GM18519 (cell line): ENCODE data around the gene MET.

ENCODE experiments used
- ATAC-seq: cut with Tn5 transposase; IDR thresholded peaks from one replicate; pipeline ENCODE4 v1.9.1; 2021; ENCODE audit warnings: mild to moderate bottlenecking, moderate library complexity; ENCODE audit not compliant: unreplicated experiment, low FRiP score

Gene MET

DNA sequence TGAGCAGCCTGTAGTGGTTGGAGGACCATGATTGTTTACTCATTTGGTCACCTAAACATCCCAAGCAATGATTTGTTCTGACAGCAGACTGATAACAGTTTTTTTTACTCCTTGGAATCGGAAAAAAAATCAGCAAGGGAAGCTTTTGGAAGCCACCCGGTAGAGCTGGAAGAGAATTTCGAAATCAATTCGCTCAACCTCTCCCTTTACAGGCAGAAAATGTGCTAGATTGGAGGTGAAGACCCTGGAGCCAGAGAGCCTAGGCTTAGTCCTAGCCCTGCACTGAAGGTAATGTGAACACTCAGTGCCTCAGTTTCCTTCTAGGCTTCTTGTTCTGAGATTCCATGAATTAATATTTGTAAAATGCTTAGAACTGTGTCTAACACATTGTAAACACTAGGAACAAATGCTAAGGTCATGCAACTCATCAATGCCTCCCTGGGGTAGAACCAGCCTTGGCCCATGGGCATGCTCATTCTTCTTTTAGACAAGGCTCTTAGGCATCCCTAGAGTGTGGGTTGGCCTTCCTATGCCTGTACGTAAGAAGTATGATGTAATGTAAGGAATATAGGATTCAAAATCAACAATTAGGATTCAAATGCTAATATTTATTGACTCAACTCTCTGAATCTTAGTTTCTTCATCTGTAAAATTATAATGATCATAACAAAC, 52.7 kb downstream of the MET start:
- ATAC-seq, result no peak

DNA sequence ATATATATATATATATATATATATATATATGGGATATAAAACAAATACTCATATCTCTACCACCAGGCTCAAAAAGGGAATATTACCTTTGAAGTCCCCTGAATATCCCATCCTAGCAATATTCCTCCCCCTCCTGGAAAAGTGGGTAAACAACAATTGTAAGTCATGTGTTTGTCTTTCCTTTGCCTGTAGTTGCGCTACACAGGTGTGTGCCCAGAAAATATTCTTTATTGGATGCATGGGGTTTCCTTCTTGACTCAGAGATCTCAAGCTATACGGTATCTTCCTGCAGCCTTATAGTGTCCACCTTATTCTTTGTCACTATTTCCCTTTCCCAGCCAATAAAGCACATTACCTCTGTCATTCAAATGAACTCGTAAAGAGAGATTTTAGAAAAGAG, 54.2 kb downstream of the MET start:
- no peak for ATAC-seq

DNA sequence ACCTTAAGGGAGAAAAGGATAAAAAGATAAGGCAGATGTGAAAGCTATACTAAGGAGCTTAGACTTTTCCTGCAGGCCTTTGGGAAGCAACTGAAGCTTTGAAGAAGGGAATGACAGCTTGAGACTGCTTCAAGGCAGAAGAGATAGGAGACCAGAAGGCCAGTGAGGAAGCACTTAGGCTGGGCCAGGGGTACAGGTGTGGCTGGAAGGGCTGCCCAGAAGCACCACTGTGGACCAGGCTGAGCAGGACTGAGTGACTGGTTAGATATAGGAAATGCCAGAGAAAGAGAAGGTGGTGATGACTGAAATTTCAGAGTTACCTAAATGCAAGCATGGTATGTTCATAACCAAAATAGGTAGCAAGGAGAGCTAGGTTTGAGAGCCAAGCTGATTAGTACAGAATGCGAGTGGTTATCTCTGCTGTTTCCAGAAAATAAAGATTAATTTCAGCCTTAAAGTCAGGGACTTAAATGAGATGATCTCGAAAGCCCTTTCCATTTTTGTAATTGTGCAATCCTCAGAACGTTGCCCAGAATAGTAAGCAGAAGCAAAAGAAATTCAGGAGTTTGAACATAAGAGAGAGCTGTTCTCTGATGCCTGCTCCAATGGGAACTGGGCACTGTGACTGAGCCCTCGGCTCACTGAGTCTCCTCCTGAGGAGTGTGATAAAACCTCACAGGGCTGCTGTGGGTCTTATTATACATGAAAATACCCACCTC, 54.9 kb downstream of the MET start:
- no peak for ATAC-seq

DNA sequence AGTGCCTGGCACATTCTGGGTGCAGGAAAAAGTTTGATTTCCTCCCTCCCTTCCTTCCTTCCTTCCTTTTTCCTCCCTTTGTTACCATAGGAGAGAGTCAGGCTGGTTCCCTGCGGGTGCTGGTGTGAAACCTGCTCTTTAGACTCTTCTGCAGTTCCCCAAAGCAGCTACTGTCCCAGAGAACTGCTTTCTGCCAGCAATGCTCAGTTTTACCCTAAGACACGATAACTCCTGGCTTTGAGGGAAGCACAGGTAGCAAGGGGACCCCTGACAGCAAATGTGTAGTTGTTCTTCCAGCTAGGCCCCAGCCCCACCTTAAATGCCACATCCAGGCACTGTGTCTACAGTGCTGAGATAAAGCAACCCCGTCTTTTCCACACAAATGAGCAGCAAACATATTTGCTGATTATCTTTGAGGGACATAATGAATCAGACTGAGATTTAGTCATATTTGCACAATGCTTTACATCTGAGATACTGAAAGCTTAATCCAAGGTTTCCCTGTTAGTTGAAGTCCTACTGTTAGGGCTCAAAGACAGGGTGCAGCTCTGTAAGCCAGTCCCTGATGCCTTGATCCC, 55.5 kb downstream of the MET start:
- ATAC-seq, result no peak

DNA sequence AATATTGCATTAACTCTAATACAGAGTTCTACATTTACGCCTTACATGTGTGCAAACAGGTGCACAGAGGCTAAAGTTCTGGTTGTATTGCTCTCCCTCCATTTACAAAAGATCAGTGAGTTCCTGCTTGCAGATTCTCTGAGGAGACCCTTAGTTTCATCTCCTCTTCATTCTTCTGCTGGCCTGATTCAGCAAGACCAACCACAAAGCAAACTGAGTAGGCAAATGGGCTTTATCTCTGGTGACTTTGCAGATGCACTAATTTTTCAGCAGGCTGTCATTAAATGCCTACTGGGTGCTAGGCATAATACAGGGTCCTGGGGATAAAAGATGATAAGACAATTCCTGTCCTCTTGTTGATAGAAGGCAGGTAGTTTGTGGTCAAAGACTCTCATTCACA, 56.4 kb downstream of the MET start:
- ATAC-seq, result no peak

DNA sequence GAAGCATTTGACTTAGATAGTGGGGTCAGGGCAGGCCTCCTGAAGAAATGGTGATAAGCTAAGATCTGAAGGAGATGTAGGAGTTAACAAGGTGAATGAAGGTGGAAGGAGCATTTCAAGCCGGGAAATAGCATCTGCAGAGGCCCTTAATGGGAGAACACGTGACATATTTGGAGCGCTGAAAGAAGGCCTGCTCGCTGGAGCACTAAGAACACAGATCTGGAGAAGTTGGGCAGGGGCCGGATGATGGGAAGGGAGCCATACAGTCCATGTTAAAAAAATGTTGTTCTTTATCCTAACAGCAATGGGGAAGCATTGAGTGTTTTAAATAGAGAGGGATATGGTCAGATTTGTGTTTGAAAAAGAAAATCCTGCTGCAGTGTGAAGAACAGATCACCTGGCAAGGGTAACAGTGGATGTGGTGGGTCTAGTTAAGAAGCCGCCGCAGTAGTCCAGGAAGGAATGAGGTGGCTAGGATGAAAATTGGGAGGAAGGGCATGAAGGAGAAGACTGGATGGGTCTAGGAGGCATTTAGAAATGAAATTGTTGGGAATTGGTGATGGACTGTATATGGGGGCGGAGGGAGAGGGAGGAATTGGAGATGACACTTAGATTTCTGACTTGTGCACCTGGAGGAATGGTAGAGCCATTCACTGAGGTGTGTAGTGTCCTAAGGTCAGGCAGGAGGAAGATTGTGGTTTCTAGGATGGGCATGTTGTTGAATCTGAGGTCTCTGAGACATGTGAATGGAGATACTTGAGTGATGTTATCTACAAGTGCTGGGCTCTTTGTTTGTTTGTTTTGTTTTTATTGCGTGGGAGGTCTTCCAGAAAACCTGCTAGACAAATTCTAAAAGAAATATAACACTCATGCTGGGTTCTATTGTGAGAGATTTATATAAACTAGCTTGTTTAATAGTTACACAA, 58.4 kb downstream of the MET start:
- ATAC-seq, result no peak

DNA sequence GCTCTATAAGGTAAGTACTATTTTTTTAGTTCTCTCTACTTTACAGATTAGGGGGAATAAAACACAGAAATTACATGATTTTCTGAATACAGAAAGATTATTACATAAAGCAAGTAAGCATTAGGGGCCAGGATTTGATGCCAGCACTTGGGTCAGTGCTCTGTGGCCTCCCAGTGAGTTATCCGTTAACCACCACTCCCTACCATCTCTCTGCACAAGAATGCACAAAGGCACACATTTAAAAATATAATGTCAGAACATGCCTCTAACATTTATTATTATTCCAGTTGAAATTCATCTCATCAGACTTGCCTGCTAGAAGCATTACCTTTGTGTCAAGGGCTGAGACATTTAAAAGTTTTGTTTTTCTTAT, 59.0 kb downstream of the MET start:
- no peak for ATAC-seq

DNA sequence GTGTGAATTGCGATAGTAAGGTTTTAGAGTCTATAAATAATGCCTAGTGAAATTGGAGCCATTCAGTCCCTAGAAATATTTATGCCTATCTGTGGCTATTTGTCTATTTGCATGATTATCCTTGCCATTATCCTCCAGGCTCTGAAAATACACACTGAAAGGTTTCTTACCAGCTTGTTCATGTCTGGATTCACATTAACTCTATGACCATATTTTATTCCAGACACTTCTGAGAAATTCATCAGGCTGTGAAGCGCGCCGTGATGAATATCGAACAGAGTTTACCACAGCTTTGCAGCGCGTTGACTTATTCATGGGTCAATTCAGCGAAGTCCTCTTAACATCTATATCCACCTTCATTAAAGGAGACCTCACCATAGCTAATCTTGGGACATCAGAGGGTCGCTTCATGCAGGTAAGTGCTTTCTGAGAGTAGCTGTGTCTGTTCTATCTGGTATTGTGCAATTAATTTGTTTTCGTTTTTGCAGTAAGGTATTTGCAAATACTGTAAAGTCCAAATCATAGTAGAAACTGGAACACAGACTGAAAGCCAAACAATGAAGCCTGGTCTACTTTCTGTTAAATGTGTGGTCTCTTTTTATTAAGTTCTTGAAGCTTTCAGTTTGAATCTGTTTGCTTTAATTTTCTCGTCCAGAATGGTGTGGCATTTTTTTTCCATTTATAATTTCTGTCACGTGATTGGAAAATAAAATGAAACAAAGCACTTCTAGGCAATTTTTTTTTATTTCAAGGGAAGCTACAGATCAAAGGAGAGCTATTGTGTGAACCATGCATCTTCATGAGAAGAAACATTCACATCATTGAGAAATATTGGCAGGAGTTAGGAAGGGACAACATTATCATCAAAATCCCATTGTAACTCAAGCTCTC, 59.7 kb downstream of the MET start:
- no peak for ATAC-seq

DNA sequence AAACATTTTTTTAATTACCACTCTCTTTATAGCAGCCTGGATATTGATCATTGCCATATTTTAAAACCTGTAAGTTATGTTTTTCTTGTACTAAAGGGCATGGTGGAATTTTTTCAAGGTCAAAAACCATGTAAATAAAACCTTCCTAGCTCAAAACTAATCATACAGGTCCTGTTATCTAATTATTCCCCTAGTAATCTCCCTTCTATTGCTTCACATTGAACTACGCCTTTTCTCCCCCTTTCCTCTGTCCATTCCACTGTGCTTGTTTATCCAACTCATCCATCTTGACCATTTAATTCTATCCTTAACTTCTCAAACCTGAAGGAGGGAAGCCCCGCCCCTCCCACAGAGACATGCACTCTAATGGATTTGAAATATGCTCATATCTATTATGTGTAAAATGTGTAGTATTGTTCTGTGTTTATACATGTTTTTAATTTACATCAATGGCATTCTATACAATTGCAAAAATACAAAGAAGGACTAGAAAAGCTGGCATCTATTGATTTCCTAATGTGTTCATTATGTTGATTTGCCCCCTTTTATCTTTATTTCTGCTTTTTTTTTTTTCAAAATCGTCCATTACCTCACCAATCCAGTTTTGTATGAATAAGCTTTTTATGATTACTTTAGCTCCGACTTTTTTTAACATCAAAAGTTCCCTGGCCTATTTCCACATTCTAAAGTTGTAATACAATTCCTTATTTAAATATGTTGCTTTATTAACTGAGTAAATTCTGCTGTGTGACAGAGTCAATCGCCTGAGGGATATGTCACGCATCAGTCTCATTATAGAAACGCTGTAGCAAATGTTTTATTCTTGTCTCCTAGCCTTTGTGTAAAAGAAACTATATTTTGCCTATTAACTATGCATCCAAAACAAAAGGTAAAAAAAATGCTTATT, 61.0 kb downstream of the MET start:
- no peak for ATAC-seq

DNA sequence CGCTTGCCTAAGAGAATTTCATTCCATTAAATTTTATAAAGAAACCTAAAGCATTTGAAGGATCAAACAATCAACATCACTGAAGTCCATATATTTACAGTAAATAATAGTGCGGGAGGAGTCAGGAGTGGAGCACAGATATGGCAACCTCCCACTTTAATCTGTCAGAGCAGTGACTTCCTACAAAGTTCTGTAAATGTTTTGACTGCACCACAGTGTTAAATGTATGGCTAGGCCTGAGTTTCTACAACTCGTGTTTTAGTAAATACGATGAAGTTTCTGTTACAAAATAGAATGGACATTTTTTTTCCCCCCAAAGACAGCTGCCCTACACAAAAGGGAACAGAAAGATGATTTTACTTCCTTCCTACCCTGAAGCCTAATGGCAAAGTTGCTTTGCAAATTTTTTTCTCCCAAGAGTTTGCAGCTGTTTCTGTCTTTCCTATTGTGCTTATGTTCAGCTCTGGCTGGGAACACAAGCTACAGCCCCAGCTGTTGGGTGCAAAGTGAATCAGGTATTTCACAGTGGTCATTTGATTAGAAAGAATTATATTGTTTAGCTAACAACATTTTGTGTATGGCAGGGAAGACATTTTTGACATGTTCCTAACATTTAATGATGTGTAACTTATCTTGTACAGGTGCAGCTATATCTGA, 62.1 kb downstream of the MET start:
- no peak for ATAC-seq

DNA sequence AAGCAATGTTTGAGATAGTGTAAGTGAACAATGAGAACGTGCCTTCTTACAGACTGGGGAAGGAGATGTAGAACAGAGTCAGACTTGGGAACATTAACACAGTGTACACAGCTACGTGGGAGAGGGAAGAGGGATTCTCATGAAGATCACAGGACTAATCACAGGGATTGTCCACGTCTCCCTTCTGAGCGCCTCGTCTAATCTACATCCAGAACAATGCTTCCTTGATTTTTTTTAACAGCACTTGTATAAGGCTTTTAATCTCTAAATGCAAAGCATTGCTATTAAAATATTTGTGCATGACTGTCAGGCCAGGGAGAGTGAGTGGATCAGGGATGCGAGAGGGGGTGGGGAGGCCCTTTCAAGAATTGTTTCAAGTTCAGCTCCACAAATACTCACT, 62.7 kb downstream of the MET start:
- ATAC-seq, result no peak

DNA sequence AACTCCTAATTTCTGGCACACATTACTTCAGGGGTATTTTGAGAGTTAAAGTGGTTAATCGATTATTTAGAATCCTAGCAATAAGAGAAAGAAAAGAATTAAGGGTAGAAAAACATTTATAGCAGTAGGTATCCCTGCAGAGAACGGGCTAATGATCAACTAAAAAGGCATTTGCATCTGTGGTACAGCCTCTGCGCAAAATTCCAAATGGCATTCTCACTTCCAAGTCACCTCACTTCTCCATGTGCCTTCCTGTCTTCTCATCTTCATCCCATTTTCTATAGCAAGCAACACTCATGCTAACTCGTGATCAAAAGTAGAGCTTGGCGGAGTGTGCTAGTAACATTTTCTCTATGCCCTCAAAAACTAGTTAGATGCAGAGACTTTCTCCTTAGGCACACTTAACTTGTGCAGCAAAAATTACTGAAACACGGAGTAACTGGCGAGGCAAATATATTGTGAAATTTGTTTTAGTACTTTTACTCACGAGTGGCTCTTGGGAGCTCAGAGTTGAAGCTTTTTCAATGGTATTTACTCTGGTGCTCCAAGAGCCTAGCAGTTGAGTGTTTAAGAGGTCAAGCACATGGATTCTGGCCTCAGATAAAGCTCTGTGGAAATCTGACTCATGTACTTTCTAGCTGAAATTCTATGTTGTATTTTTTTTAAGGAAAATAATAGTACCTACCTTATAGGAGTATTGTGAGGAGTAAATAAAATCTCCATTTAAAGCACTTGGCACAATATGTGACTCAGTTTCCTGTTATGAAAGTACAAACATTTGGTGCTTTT, 65.1 kb downstream of the MET start:
- ATAC-seq, result no peak

DNA sequence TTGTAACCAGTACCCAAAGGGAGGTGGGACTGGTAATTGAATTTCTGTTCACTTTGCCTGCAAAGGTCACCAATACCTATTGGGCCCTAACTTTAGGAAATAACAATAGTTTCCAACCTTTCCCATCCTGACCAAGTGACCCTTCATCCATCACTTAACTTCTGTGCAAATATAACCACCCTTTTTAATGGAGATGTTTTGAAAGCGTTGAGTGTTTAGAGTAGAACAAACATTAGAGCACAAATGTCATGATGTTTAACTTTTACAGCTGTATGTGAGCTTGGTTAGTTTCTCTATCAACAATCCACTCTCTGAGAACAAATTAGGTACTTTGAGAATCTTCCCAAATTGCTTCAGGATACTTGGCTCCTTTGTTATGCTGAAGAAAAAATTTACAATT, 66.4 kb downstream of the MET start:
- ATAC-seq, result no peak

DNA sequence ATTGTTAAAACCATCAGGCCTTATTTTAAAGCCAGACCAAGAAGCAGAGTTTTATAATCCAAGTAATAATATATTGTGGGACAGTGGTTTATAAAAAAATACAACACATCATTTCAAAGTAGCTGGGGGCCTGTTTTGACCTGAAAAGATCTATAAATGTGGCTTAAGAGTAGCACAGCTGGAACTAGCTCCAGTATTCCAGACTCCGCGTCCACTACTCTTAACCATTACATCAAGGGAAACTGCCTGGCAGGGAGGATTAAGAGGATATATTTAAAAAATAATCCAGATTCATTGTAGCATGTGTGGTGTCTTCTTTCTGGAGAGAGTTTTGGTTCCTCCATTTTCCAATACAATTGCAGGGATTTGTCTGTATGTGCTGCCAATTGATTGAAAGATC, 67.3 kb downstream of the MET start:
- no peak for ATAC-seq

DNA sequence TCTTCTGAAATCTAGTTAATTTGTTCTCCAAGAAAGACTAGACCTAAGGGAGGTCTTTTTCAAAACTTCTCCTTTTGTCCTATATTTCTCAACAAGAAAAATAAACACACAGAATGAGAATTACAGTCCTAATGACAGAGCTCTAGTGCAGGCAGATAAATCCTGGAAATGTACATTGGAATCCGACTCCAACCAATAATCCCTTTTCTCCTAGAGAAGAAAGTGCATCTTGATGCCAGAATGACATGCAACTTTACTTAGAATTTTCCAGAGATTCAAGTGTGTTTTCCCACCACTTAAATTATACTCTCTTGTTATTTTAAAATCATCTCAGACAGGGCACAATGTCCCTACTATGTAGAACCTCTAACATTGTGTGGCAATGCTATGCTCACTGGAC, 68.2 kb downstream of the MET start:
- no peak for ATAC-seq

DNA sequence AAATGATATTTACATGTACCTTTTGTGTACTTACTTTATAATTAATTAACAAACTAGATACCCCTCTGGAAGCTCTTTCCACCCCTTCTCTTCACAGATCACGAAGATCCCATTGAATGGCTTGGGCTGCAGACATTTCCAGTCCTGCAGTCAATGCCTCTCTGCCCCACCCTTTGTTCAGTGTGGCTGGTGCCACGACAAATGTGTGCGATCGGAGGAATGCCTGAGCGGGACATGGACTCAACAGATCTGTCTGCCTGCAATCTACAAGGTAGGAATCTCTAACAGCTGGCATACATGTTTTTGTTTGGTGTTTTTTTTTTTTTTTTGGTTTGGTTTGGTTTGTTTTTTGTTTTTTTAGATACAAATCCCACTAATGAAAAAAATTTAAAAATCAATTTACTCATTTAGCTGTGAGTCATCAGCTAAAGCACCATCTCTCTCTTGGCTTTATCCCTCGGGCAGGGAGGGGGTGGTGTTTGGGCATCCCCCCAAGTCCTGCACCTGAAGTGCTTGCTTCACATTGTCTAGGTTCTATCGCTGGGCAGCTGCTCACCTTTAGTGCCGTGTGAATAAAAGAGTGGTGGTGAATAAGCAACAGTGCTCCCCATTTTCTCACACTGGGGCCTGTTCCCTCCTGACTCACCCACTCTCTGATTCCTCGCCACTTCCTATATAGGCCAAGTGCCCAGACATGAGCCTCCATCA, 68.9 kb downstream of the MET start:
- ATAC-seq, result no peak

DNA sequence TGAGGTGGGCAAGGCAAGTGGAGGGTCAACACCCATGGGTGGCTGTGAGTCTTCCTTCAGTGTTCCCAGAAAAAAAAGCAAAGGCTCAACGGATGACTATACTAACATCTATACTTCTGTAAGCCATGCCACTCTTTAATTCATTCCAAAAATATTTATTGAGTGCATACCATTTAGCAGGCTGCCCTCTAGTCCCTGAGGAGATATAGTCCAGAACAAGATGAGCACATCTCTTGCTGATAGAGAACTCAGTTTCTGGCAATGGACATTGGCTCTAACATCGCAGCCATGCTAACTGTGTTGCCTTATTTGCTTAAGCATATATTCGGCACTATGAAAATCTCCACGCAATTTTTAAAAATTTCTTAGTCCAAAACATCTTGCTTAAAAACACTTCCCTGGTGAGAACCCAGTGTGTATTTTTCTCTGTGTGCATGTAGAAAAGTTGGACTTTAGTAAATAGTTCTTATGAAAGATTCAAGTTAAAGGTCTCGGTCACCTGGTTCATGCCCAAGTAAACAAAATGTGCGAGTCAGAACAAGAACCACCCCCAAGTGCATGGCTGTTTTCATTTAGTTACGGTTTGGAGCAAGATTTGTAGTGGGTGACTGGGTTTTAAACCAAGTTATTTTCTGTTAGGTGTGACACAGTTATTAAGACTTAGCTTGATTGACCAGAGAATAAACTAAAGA, 69.8 kb downstream of the MET start:
- no peak for ATAC-seq
